SK-N-SH treated with all-trans-retinoic acid at 6 μM for 48 hours (cell line): ENCODE data around the gene PSORS1C1.

Source experiments
- ATAC-seq: fragments of 200-7000 bp; cut with Tn5 transposase; 3 replicates; pipeline ENCODE4 v1.9.1; 2020; ENCODE audit warnings: mild to moderate bottlenecking, moderate library complexity
- ARNTL ChIP-seq: fragments of 450-650 bp; formaldehyde crosslinking; IDR thresholded peaks from 2 replicates; pipeline ENCODE4 v1.5.0; 2020; ENCODE audit warnings: low read depth, mild to moderate bottlenecking, moderate library complexity, borderline replicate concordance
- BACH2 ChIP-seq: fragments of 250-450 bp; sonication (Bioruptor Pico); IDR thresholded peaks from 2 replicates; pipeline ENCODE4 v1.9.0; 2021; ENCODE audit warnings: mild to moderate bottlenecking, borderline replicate concordance
- CSDC2 ChIP-seq: fragments of 250-450 bp; sonication (Bioruptor Pico); IDR thresholded peaks from 2 replicates; pipeline ENCODE4 v1.5.0; 2020; ENCODE audit warnings: mild to moderate bottlenecking, moderate library complexity
- GLIS3 ChIP-seq: fragments of 250-450 bp; sonication (Bioruptor Pico); IDR thresholded peaks from 2 replicates; pipeline ENCODE4 v1.5.0; 2020; ENCODE audit warnings: mild to moderate bottlenecking, moderate library complexity
- ISL1 ChIP-seq: fragments of 250-450 bp; sonication (Bioruptor Pico); IDR thresholded peaks from 2 replicates; pipeline ENCODE4 v2.1.2; 2022; ENCODE audit warnings: mild to moderate bottlenecking, moderate library complexity
- PPARA ChIP-seq: fragments of 250-450 bp; sonication (Bioruptor Pico); IDR thresholded peaks from 2 replicates; pipeline ENCODE4 v1.5.0; 2020; ENCODE audit warnings: mild to moderate bottlenecking, borderline replicate concordance
- RARB ChIP-seq: fragments of 250-450 bp; sonication (Bioruptor Pico); IDR thresholded peaks from 2 replicates; pipeline ENCODE4 v1.8.0; 2021; ENCODE audit warnings: mild to moderate bottlenecking, moderate library complexity
- SNAI2 ChIP-seq: fragments of 250-450 bp; sonication (Bioruptor Pico); IDR thresholded peaks from 2 replicates; pipeline ENCODE4 v1.5.0; 2020; ENCODE audit warnings: mild to moderate bottlenecking, moderate library complexity
- TCF4 ChIP-seq: fragments of 250-450 bp; sonication (Bioruptor Pico); IDR thresholded peaks from 2 replicates; pipeline ENCODE4 v1.8.0; 2021; ENCODE audit warnings: mild to moderate bottlenecking, moderate library complexity, borderline replicate concordance
- TOX ChIP-seq: fragments of 250-450 bp; sonication (Bioruptor Pico); IDR thresholded peaks from 2 replicates; pipeline ENCODE4 v1.8.0; 2021; ENCODE audit warnings: mild to moderate bottlenecking, moderate library complexity, borderline replicate concordance
- ZC3H10 ChIP-seq: fragments of 250-450 bp; sonication (Bioruptor Pico); IDR thresholded peaks from 2 replicates; pipeline ENCODE4 v1.5.1; 2021; ENCODE audit warnings: mild to moderate bottlenecking, moderate library complexity
- ZFP30 ChIP-seq: fragments of 450-650 bp; formaldehyde crosslinking; IDR thresholded peaks from 2 replicates; pipeline ENCODE4 v1.5.0; 2022; ENCODE audit warnings: mild to moderate bottlenecking, moderate library complexity
- ZNF565 ChIP-seq: fragments of 450-650 bp; formaldehyde crosslinking; conservative IDR thresholded peaks from 2 replicates; pipeline ENCODE4 v1.5.0; 2020; ENCODE audit warnings: low read depth, mild to moderate bottlenecking, moderate library complexity
- ZNF8 ChIP-seq: fragments of 450-650 bp; formaldehyde crosslinking; IDR thresholded peaks from 2 replicates; pipeline ENCODE4 v1.5.0; 2020; ENCODE audit warnings: mild to moderate bottlenecking, moderate library complexity
- TF ChIP-seq, protein P1 (sequence below): fragments of 250-450 bp; sonication (Bioruptor Pico); IDR thresholded peaks from 2 replicates; pipeline ENCODE4 v1.5.1; 2021; ENCODE audit warnings: mild to moderate bottlenecking, moderate library complexity
- TF ChIP-seq, protein P2 (sequence below): fragments of 250-450 bp; sonication (Bioruptor Pico); IDR thresholded peaks from 2 replicates; pipeline ENCODE4 v1.8.0; 2020; ENCODE audit warnings: mild to moderate bottlenecking, moderate library complexity, borderline replicate concordance
- TF ChIP-seq, protein P3 (sequence below): fragments of 250-450 bp; sonication (Bioruptor Pico); IDR thresholded peaks from 2 replicates; pipeline ENCODE4 v1.5.1; 2020; ENCODE audit warnings: low read depth, mild to moderate bottlenecking, moderate library complexity
- TF ChIP-seq, protein P4 (sequence below): fragments of 250-450 bp; sonication (Bioruptor Pico); IDR thresholded peaks from 2 replicates; pipeline ENCODE4 v1.8.0; 2021; ENCODE audit warnings: low read depth, mild to moderate bottlenecking, moderate library complexity, borderline replicate concordance
- TF ChIP-seq, protein P5 (sequence below): fragments of 250-450 bp; sonication (Bioruptor Pico); IDR thresholded peaks from 2 replicates; pipeline ENCODE4 v1.5.0; 2020; ENCODE audit warnings: mild to moderate bottlenecking, moderate library complexity

PSORS1C1 gene

DNA sequence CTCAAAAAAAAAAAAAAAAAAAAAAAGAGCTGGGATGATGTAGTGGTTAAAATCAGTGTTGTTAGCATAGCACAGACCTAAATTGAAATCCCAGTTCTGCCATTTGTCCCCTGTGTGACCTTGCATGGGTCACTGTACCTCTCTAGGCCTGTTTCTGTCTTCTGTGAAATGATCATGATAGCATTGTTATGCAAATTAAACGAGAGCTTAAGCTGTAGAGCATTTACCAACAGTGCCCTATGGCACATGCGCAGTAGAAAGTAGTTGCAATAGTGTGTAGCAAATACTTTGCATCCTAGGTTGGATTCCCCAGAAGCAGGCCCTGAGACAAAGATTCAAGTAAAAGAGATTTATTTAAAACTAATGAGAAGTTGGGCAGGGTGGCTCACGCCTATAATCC is 17.0 kb downstream of the PSORS1C1 start:
- TF ChIP-seq, protein P1, sequence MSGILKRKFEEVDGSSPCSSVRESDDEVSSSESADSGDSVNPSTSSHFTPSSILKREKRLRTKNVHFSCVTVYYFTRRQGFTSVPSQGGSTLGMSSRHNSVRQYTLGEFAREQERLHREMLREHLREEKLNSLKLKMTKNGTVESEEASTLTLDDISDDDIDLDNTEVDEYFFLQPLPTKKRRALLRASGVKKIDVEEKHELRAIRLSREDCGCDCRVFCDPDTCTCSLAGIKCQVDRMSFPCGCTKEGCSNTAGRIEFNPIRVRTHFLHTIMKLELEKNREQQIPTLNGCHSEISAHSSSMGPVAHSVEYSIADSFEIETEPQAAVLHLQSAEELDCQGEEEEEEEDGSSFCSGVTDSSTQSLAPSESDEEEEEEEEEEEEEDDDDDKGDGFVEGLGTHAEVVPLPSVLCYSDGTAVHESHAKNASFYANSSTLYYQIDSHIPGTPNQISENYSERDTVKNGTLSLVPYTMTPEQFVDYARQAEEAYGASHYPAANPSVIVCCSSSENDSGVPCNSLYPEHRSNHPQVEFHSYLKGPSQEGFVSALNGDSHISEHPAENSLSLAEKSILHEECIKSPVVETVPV: no peak
- TF ChIP-seq ISL1 (CRISPR knock-in tag) (no peak), SNAI2 (no peak), BACH2 (CRISPR knock-in tag) (no peak), ZFP30 (CRISPR knock-in tag) (no peak), ZNF565 (CRISPR knock-in tag) (no peak), PPARA (CRISPR knock-in tag) (no peak), ARNTL (CRISPR knock-in tag) (no peak), ZC3H10 (CRISPR knock-in tag) (no peak), TCF4 (no peak), TOX (no peak), ZNF8 (CRISPR knock-in tag) (no peak), GLIS3 (CRISPR knock-in tag) (no peak), CSDC2 (CRISPR knock-in tag) (no peak)
- TF ChIP-seq, protein P2, sequence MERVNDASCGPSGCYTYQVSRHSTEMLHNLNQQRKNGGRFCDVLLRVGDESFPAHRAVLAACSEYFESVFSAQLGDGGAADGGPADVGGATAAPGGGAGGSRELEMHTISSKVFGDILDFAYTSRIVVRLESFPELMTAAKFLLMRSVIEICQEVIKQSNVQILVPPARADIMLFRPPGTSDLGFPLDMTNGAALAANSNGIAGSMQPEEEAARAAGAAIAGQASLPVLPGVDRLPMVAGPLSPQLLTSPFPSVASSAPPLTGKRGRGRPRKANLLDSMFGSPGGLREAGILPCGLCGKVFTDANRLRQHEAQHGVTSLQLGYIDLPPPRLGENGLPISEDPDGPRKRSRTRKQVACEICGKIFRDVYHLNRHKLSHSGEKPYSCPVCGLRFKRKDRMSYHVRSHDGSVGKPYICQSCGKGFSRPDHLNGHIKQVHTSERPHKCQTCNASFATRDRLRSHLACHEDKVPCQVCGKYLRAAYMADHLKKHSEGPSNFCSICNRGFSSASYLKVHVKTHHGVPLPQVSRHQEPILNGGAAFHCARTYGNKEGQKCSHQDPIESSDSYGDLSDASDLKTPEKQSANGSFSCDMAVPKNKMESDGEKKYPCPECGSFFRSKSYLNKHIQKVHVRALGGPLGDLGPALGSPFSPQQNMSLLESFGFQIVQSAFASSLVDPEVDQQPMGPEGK (CRISPR knock-in tag): no peak
- TF ChIP-seq, protein P3, sequence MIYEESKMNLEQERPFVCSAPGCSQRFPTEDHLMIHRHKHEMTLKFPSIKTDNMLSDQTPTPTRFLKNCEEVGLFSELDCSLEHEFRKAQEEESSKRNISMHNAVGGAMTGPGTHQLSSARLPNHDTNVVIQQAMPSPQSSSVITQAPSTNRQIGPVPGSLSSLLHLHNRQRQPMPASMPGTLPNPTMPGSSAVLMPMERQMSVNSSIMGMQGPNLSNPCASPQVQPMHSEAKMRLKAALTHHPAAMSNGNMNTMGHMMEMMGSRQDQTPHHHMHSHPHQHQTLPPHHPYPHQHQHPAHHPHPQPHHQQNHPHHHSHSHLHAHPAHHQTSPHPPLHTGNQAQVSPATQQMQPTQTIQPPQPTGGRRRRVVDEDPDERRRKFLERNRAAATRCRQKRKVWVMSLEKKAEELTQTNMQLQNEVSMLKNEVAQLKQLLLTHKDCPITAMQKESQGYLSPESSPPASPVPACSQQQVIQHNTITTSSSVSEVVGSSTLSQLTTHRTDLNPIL: no peak
- TF ChIP-seq, protein P4, sequence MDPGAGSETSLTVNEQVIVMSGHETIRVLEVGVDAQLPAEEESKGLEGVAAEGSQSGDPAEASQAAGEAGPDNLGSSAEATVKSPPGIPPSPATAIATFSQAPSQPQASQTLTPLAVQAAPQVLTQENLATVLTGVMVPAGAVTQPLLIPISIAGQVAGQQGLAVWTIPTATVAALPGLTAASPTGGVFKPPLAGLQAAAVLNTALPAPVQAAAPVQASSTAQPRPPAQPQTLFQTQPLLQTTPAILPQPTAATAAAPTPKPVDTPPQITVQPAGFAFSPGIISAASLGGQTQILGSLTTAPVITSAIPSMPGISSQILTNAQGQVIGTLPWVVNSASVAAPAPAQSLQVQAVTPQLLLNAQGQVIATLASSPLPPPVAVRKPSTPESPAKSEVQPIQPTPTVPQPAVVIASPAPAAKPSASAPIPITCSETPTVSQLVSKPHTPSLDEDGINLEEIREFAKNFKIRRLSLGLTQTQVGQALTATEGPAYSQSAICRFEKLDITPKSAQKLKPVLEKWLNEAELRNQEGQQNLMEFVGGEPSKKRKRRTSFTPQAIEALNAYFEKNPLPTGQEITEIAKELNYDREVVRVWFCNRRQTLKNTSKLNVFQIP (CRISPR knock-in tag): no peak
- ATAC-seq: no peak

DNA sequence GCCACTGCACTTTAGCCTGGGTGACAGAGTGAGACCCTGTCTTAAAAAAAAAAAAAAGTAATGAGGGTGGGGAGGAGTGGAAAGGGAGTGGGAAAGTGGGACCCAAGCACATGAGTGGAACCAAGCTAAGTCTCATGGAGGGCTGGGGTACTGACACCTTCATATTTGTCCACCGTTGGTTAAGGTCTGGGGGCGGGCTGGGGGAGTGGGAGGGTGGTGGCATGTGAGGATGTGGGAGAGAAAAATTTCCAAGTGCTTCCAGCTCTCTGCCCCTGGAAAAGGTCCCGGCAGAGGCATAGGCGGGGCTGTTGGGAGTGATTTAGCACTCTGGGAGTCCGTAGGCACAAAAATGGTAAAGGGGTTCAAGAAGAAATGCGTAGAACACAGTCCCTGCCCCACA is 18.2 kb downstream of the PSORS1C1 start:
- no peak for TF ChIP-seq ZNF8 (CRISPR knock-in tag)
- TF ChIP-seq, protein P4 (CRISPR knock-in tag): no peak
- TF ChIP-seq CSDC2 (CRISPR knock-in tag): no peak
- TF ChIP-seq, protein P5, sequence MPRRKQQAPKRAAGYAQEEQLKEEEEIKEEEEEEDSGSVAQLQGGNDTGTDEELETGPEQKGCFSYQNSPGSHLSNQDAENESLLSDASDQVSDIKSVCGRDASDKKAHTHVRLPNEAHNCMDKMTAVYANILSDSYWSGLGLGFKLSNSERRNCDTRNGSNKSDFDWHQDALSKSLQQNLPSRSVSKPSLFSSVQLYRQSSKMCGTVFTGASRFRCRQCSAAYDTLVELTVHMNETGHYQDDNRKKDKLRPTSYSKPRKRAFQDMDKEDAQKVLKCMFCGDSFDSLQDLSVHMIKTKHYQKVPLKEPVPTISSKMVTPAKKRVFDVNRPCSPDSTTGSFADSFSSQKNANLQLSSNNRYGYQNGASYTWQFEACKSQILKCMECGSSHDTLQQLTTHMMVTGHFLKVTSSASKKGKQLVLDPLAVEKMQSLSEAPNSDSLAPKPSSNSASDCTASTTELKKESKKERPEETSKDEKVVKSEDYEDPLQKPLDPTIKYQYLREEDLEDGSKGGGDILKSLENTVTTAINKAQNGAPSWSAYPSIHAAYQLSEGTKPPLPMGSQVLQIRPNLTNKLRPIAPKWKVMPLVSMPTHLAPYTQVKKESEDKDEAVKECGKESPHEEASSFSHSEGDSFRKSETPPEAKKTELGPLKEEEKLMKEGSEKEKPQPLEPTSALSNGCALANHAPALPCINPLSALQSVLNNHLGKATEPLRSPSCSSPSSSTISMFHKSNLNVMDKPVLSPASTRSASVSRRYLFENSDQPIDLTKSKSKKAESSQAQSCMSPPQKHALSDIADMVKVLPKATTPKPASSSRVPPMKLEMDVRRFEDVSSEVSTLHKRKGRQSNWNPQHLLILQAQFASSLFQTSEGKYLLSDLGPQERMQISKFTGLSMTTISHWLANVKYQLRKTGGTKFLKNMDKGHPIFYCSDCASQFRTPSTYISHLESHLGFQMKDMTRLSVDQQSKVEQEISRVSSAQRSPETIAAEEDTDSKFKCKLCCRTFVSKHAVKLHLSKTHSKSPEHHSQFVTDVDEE: no peak
- no peak for ATAC-seq

DNA sequence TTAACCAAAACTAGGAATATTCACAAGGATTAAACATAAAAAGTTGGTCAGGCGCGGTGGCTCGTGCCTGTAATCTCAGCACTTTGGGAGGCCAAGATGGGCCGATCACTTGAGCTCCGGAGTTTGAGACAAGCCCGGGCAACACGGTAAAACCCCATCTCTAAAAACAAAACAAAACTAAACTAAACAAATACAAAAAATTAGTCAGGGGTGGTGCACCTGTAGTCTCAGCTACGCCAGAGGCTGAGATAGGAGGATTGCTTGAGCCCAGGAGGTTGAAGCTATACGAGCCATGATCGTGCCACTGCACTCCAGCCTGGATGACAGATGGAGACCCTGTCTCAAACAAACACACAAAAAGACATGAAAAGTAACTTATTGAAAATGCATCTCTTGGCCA is 21.1 kb downstream of the PSORS1C1 start:
- ATAC-seq: no peak
- TF ChIP-seq PPARA (CRISPR knock-in tag) (no peak), TCF4 (no peak), RARB (CRISPR knock-in tag) (no peak), ZC3H10 (CRISPR knock-in tag) (no peak), SNAI2 (no peak), ISL1 (CRISPR knock-in tag) (no peak), ZNF565 (CRISPR knock-in tag) (no peak), GLIS3 (CRISPR knock-in tag) (no peak), ARNTL (CRISPR knock-in tag) (no peak), ZNF8 (CRISPR knock-in tag) (no peak)
- TF ChIP-seq, protein P4 (CRISPR knock-in tag): no peak
- TF ChIP-seq, protein P1: no peak
- TF ChIP-seq, protein P2 (CRISPR knock-in tag): no peak
